Fibroblast of the aortic adventitia (primary cell): Measurements from ENCODE around the gene PM20D1. TPM values are rescaled to one million over a fixed set of nuclear protein-coding genes. Genes with fewer than 3 reads are reported as not detected.

ENCODE experiments used
- DNase-seq: peaks from one replicate; pipeline ENCODE4 v3.0.0-alpha.2; 2010; ENCODE audit warnings: low read depth
- H3K4me3 ChIP-seq: 2 replicates; pipeline ENCODE4 v1.5.1; 2011; ENCODE audit warnings: low read depth, mild to moderate bottlenecking, control low read depth, low read length, moderate library complexity
- total RNA-seq: library from RNA; depleted of rRNA; stranded (reverse); fragments of >200 nt; gene quantifications from 2 replicates; pipeline ENCODE4 v1.2.3, GENCODE V29; 2012; ENCODE audit warnings: low replicate concordance
- TF ChIP-seq, protein P1 (sequence below): IDR thresholded peaks from 2 replicates; pipeline ENCODE4 v1.5.1; 2011; ENCODE audit warnings: mild to moderate bottlenecking, low read length, control low read depth, inconsistent platforms; ENCODE audit not compliant: insufficient read depth

PM20D1 gene
- total RNA-seq, 1 donor: not detected

DNA sequence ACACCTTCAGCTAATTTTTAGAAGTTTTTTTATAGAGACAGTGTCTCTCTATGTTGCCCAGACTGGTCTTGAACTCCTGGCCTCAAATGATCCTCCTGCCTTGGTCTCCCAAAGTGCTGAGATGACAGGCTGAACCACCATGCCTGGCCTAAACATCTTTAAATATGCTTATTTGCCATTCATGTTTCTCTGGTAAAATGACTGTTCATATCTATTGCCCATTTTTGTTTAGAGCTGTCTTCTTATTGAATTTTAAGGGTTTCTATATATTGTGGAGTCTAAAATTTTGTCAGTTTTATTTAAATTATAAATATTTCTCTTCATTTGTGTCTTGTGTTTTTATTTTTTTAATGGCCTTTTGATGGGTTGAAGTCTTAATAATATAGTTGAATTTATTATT is 3.0 kb upstream of the PM20D1 start:
- no peak overlapping the region for H3K4me3 ChIP-seq
- TF ChIP-seq, protein P1, sequence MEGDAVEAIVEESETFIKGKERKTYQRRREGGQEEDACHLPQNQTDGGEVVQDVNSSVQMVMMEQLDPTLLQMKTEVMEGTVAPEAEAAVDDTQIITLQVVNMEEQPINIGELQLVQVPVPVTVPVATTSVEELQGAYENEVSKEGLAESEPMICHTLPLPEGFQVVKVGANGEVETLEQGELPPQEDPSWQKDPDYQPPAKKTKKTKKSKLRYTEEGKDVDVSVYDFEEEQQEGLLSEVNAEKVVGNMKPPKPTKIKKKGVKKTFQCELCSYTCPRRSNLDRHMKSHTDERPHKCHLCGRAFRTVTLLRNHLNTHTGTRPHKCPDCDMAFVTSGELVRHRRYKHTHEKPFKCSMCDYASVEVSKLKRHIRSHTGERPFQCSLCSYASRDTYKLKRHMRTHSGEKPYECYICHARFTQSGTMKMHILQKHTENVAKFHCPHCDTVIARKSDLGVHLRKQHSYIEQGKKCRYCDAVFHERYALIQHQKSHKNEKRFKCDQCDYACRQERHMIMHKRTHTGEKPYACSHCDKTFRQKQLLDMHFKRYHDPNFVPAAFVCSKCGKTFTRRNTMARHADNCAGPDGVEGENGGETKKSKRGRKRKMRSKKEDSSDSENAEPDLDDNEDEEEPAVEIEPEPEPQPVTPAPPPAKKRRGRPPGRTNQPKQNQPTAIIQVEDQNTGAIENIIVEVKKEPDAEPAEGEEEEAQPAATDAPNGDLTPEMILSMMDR: no peak
- DNase-seq: no peak

DNA sequence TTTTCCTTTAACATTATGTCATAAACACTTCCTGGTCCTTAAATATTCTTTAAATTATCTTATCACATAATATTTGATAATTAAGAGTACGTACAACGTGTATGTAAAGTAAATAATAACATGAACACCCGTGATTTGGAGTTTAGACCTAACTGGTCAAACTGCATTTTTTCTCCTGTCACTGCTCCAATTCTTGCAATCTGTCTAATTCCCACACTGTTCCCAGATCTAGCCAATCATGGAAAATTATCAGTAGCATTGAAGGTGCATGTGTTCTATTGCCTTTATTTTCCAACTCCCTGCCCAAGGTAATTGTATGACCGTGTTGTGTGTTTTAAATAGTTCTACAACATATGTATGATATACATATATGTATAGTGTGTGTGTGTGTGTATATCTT is 2.1 kb upstream of the PM20D1 start:
- TF ChIP-seq, protein P1: no peak

DNA sequence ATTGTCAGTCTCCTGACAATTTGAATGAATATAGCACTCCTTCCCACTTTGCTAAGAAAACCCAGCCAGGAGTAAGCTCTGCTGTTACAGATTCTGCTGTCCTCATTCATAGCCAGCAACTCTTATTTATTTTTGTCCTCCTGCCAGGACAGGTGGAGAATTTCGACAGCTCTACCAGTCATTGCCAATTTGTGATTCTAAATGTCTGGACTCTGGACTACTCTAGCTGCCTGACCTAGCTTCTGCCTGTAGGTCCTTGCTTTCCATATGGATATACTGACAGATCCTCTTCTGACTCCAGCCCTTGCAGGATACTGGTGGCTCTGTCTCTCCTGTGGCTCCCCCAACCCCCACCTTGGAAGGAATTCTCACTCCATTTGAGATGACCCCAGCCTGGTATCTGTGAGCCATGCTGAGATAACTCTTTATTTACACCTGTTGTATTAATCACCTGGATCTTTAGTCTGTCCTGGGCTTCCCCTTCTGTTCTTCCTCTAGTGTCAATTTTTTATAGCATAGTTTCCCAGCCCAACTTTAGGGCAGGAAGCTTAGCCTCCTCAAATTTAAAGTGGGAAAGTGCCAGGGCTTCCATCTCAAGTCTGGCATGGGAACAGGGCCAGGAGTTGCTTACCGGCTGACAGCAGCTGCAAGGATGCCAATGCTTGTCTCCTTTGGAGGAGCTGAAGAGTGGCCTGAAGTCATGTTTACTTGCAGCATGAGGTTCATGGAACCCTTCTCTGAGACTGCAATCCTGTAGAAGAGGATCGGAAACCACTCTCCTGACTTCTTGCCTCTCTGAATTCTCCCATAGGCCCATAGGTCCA is 6.7 kb downstream of the PM20D1 start:
- DNase-seq: no peak
- TF ChIP-seq, protein P1: no peak
- no peak overlapping the region for H3K4me3 ChIP-seq

More for the DNA sequence above, 2.1 kb upstream of the PM20D1 start:
- no peak for DNase-seq
- H3K4me3 ChIP-seq: no peak overlapping the region

DNA sequence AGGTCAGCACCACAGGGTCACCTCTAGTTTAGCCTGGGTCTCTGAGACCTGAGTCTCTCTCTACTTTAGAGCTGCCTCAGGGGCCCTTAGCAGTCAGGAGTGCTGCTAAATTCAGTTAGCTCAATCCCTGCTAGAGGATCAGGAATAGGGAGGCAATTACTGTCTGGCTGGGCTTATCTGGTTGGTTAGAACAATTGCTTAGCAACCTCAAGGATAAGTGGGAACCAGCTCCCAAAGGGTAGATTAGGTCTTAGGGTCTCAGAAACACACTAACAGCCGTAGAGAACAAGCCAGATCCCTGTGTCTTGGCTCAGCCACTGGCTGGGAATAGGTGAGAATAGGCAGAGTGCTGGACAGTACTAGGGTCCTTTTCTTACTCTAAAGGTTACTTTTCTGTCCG is 7.7 kb downstream of the PM20D1 start:
- TF ChIP-seq, protein P1: no peak
- DNase-seq: no peak
- no peak overlapping the region for H3K4me3 ChIP-seq

DNA sequence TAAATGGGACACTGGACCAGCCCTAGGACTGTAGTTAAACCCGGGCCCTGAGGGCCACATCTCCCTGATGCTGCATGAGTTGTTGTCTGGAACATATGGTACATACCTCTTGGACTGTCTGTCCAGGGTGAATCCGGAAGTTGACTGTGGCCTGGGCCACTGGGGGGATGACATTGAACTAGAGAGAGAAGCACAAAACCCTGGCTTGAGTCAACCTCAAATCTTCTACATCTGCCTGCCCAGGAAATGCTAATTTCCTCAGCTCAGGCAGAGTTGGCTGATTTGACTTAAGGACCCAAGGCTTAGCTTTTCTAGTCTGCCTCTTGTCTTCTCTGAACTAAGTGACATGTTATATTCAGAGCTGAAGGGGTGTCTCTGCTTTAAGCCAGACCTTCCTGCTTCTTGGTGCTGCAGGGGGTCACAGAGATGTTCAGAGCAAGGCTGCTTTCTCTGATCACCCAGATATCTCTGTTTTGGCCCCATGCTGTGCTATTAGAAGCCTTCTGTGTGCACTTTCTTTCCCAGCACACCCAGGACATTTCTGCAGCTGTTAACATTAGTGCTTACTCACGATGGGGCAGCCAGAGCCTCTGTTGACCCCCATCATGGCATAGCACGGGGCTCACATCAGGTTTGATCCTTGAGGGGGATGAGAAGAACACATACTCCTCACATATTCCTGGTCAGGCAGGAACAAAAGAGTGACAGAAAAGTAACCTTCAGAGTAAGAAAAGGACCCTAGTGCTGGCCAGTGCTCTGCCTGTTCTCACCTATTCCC is 9.6 kb downstream of the PM20D1 start:
- H3K4me3 ChIP-seq: no peak overlapping the region
- DNase-seq: no peak
- TF ChIP-seq, protein P1: no peak

DNA sequence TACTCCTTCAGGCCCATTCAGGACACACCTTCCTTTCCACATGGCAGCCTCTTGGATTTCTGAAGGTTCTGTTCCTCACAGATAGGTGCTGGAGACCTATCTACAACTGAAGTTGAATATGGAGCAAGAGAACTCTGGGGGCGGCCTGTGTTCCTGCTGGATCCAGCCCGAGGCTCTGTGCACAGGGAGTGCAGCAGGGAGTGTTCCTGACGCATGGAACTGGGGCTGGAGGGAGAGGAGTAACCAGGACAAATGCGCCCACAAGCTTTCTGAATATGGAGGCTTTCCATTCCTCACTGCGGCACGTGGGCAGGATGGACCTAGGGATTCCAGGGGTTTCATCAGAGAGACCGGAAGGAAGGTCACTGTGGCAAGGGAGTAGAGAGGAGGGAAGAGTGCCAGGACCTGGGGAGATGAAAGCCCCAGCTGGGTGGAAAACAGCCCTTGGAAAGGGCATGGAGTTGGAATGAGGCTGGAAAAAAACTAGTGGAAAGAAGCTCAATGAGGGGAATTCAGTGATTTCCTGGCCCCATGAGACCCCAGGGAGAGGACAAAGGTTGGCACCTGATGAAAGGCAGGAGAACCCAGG is 12.5 kb downstream of the PM20D1 start:
- no peak for DNase-seq
- H3K4me3 ChIP-seq: no peak overlapping the region
- TF ChIP-seq, protein P1: no peak
